ENCODE data around the gene PLPPR2. TPM values are rescaled to one million over a fixed set of nuclear protein-coding genes. Genes with fewer than 3 reads are reported as not detected.

PLPPR2 gene
- total RNA-seq, 1 donor: 14.1 TPM

DNA sequence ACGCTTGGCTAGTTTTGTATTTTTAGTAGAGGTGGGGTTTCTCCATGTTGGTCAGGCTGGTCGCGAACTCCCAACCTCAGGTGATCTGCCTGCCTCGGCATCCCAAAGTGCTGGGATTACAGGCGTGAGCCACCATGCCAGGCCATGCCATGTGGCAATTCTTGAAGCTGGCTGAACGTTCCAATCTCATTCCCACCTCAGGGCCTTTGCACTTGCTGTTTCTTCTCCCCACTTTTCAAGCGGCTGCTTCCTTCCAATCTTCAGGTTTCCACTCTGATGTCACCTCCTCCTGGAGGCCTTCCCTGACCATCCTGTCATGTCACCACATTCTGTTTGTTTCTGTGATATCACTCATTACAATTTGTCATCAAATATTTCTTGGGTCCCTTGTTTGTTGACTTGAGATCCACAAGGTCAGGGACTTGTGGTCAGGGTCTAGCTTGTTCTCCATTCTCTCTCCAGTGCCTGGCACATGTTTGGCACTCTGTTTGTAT, 24.7 kb downstream of the PLPPR2 start:
- peak; percentile 27 for DNase-seq (ENCODE audit: insufficient read length, low spot score, missing footprints)
- Histone ChIP-seq H3K4me2 (ENCODE audit: insufficient read depth, low read length) (peak overlapping the region; percentile 83), H3K9me3 (ENCODE audit: low read depth, low read length) (no peaks in the 10 kb centered on the region), H3K4me1 (ENCODE audit: insufficient read depth, low read length) (peaks cover 43% of the 10 kb centered on the region), H4K20me1 (ENCODE audit: insufficient read depth, low read length) (peaks cover 10% of the 10 kb centered on the region), H3K27ac (ENCODE audit: low read depth, low read length) (no peak overlapping the region), H2AFZ (ENCODE audit: low read length) (no peak overlapping the region), H3K79me2 (ENCODE audit: insufficient read depth, low read length) (peaks cover 10% of the 10 kb centered on the region), H3K36me3 (ENCODE audit: insufficient read depth, low read length) (peaks cover 3% of the 10 kb centered on the region), H3K4me3 (ENCODE audit: insufficient read depth, low read length) (no peak overlapping the region), H3K27me3 (ENCODE audit: insufficient read depth, low read length) (peaks cover 14% of the 10 kb centered on the region)
- TF ChIP-seq, protein P1, sequence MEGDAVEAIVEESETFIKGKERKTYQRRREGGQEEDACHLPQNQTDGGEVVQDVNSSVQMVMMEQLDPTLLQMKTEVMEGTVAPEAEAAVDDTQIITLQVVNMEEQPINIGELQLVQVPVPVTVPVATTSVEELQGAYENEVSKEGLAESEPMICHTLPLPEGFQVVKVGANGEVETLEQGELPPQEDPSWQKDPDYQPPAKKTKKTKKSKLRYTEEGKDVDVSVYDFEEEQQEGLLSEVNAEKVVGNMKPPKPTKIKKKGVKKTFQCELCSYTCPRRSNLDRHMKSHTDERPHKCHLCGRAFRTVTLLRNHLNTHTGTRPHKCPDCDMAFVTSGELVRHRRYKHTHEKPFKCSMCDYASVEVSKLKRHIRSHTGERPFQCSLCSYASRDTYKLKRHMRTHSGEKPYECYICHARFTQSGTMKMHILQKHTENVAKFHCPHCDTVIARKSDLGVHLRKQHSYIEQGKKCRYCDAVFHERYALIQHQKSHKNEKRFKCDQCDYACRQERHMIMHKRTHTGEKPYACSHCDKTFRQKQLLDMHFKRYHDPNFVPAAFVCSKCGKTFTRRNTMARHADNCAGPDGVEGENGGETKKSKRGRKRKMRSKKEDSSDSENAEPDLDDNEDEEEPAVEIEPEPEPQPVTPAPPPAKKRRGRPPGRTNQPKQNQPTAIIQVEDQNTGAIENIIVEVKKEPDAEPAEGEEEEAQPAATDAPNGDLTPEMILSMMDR (IDR thresholded peaks at IDR 0.05; ENCODE audit: extremely low read depth, low read depth, low read length): no peak

DNA sequence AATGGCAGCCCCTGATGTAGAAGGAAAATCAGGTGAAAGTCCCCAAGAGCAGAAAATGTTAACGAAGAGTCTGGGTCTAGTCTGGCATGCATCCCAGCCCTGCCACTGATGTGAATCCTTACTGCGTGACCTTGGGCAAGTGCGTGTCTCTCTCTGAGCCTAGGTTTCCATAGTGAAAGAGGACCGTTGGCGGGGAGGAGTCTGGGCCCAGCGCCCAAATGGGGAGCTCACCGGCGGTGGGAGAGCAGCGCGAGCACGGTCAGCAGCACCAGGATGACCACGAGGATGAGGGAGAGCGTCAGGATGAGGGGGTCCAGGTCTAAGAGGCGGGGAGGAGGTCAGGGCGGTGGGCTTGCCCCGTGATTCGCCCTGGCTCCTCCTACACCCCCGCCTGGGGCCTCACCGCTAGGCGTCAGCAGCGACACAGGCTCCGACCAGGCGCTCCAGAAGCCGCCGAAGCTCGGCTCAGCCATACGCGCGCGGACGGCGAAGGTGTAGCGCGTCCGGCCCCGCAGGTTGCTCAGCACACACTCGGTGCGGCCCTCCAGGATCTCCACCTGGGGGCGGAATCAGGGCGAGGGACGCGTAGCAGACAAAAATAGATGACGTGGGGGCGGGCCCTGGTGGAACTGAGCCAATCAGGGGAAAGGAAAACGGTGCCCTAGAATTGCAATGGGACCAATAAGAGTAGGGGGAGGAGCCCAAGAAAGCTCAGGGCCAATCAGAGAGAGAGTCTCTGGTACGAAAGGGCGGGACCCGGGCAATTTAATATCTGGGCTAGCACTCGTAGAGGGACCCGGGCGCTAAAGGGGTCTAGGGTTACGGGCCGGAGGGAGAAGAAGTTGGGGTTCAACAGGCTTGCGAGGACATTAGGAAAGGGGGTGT, 25.7 kb downstream of the PLPPR2 start:
- peaks cover 6% of the 10 kb centered on the region for H3K79me2 ChIP-seq (ENCODE audit: insufficient read depth, low read length)
- peak; percentile 100 for DNase-seq (ENCODE audit: insufficient read length, low spot score, missing footprints)
- peaks cover 14% of the 10 kb centered on the region for H3K27me3 ChIP-seq (ENCODE audit: insufficient read depth, low read length)
- H3K9me3 ChIP-seq (ENCODE audit: low read depth, low read length): no peaks in the 10 kb centered on the region
- H3K27ac ChIP-seq (ENCODE audit: low read depth, low read length): peak overlapping the region; percentile 82
- peak overlapping the region; percentile 90 for H3K4me3 ChIP-seq (ENCODE audit: insufficient read depth, low read length)
- H3K36me3 ChIP-seq (ENCODE audit: insufficient read depth, low read length): peaks cover 2% of the 10 kb centered on the region
- TF ChIP-seq, protein P1 (IDR thresholded peaks at IDR 0.05; ENCODE audit: extremely low read depth, low read depth, low read length): peak; percentile 61
- peaks cover 34% of the 10 kb centered on the region for H3K4me1 ChIP-seq (ENCODE audit: insufficient read depth, low read length)
- H3K4me2 ChIP-seq (ENCODE audit: insufficient read depth, low read length): peak overlapping the region; percentile 83
- peak overlapping the region; percentile 98 for H2AFZ ChIP-seq (ENCODE audit: low read length)
- H4K20me1 ChIP-seq (ENCODE audit: insufficient read depth, low read length): peaks cover 10% of the 10 kb centered on the region

DNA sequence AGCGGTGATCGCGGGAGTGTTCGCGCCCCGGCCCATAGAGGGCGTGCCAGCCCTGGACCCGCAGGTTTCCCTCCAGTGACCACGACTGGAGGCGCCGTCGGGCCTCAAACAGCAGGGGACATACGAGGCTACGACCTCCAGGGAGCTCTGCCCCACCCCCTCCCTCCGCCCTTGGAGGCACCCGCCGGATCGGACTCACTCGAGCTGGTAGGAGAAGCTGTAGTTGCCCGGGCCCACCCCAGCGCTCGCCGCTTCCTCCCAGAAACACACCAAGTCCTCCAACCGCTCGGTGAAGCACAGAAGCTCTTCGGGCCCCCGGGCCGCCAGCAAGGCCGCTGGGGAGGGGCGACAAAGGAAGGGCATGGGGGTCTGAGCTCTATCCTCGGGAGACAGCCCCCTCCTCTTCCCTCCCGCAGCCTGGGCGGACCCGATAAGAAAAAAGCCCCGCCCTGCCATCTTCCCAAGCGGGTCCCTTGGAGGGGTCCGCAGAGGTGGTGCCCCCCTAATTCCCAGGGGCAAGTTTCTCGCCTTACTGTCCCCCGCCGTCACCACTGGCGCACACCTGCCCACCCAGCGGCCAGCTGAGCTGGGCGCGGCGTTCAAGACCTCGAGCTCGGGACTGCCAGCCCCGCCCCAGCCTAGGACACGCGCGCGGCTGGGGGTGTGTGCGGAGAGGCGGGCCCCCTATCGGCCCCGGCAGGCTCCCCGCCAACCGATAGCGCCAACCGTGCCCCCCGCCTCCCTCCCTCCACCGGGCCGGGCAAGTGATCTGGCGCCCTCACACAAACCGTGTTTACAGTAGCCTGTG, 27.9 kb downstream of the PLPPR2 start:
- peaks cover 14% of the 10 kb centered on the region for H3K27me3 ChIP-seq (ENCODE audit: insufficient read depth, low read length)
- peak; percentile 89 for DNase-seq (ENCODE audit: insufficient read length, low spot score, missing footprints)
- H3K27ac ChIP-seq (ENCODE audit: low read depth, low read length): no peak overlapping the region
- H3K79me2 ChIP-seq (ENCODE audit: insufficient read depth, low read length): peaks cover 6% of the 10 kb centered on the region
- H4K20me1 ChIP-seq (ENCODE audit: insufficient read depth, low read length): peaks cover 5% of the 10 kb centered on the region
- no peaks in the 10 kb centered on the region for H3K36me3 ChIP-seq (ENCODE audit: insufficient read depth, low read length)
- TF ChIP-seq, protein P1 (IDR thresholded peaks at IDR 0.05; ENCODE audit: extremely low read depth, low read depth, low read length): peak; percentile 59
- peak overlapping the region; percentile 60 for H3K4me2 ChIP-seq (ENCODE audit: insufficient read depth, low read length)
- H3K4me3 ChIP-seq (ENCODE audit: insufficient read depth, low read length): peak overlapping the region; percentile 60
- H3K9me3 ChIP-seq (ENCODE audit: low read depth, low read length): no peaks in the 10 kb centered on the region
- no peak overlapping the region for H2AFZ ChIP-seq (ENCODE audit: low read length)
- H3K4me1 ChIP-seq (ENCODE audit: insufficient read depth, low read length): peaks cover 18% of the 10 kb centered on the region
